Fibroblast of villous mesenchyme (primary cell): ENCODE results near the gene GRIA1. TPM values are rescaled to one million over a fixed set of nuclear protein-coding genes. Genes with fewer than 3 reads are reported as not detected.
A peak's percentile ranks its signal among the peaks of the same experiment; 100 is the strongest.

Experiments
- DNase-seq: peaks from one replicate; pipeline ENCODE4 v3.0.0-alpha.2; 2010; ENCODE audit warnings: low read depth
- H3K4me3 ChIP-seq: 2 replicates; pipeline ENCODE4 v1.5.1; 2011; ENCODE audit warnings: low read depth, mild to moderate bottlenecking, low read length
- CTCF ChIP-seq: IDR thresholded peaks from 2 replicates; pipeline ENCODE4 v1.5.1; 2012; ENCODE audit warnings: low read depth, mild to moderate bottlenecking, low read length; ENCODE audit not compliant: insufficient read depth
- total RNA-seq: library from RNA; depleted of rRNA; stranded (reverse); fragments of >200 nt; gene quantifications from 2 replicates; pipeline ENCODE4 v1.2.3, GENCODE V29; 2012

The GRIA1 gene
- total RNA-seq, 1 donor = 22.5 TPM

DNA sequence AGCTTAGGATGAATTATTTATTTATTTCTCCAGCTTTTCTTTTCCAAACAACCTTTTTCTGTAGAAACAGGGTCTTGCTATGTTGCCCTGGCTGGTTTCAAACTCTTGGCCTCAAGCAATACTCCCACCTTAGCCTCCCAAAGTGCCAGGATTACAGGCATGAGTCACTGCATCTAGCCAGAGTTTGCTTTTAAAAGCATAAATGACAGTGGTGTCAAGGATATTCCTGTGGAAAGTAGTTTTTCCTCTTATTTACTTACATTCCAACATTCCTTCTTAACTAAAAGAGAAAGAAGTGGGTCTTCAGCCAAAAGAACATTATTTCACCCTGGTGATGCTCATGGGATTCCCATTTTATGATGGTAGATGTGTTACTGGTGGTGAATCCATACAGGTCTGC is 62.4 kb downstream of the GRIA1 start:
- no peak overlapping the region for H3K4me3 ChIP-seq
- TF ChIP-seq CTCF = no peak
- peak; percentile 42 for DNase-seq

DNA sequence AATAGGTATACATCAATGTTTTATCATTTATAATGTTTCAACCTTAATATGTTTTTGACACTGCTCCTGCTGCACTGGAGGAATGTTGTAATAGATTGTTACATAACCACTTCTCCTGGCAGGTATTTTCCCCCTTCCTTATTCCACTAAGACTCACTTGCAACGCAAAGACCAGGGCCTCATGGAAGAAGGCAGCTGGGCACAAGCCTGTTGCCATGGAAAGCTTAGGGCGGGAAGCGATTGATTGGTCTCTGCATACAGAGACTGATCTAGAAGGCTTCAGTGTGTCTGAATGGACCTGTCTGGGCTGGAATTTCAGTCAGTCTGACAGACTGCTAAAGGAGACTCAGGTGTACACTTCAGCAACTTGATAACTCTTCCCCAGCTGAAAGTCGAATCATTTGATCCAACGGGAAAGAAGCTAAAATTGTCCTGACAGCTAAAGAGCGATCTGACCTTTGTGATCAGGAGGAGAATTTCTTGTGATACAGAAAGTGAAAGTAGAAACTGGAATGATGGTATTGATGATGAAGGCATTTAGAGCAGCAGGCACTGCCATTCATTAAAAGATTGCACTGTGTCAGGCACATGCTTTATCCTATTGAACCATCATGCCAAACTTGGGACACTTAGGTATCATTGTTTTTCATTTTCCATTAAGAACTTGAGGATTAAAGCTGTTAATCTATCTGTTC is 65.1 kb downstream of the GRIA1 start:
- DNase-seq = no peak

DNA sequence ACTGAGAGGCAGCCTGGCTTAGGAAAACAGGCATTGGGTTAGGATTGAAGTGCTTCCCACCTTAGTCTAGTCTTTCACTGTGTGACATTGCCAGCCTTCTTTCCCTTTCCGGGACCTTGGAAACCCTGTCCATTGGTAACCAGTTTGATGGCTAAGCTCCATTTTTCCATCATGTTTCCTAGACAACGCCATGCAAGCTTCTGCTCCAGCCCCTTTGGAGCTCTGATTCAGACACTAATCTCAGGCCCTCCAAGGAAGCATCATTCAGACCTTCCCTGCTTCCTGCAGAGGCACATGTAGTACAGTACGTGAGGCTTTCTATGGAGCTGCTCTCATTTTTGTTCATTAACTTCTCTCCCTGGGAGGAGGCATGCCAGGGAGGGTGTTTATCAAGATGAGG is 68.5 kb downstream of the GRIA1 start:
- H3K4me3 ChIP-seq = no peak overlapping the region
- no peak for TF ChIP-seq CTCF
- DNase-seq = no peak

More for the DNA sequence above, 65.1 kb downstream of the GRIA1 start:
- H3K4me3 ChIP-seq = no peak overlapping the region
- no peak for TF ChIP-seq CTCF

GRCh38 chr5:153559926-153560325 is 69.5 kb downstream of the GRIA1 start:
- H3K4me3 ChIP-seq = no peak overlapping the region
- no peak for TF ChIP-seq CTCF
- DNase-seq = no peak

GRCh38 chr5:153562189-153562588 is 71.7 kb downstream of the GRIA1 start:
- no peak for TF ChIP-seq CTCF
- no peak overlapping the region for H3K4me3 ChIP-seq
- DNase-seq = peak; percentile 48

DNA sequence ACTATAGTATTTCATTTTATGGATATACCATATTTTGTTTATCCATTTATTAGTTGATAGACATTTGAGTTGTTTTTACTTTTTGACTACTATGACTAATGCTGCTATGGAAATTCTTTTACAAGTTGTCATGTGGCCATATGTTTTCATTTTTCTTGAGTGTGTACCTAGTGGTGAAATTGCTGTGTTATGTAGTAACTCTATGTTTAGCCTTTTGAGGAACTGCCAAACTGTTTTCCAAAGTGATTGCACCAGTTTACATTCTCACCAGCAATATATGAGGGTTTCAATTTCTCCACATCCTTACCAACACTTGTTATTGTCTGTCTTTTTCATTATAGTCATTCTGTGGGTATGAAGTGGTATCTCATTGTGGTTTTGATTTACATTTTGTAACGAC is 75.4 kb downstream of the GRIA1 start:
- no peak for TF ChIP-seq CTCF
- peak; percentile 87 for DNase-seq
- no peak overlapping the region for H3K4me3 ChIP-seq

DNA sequence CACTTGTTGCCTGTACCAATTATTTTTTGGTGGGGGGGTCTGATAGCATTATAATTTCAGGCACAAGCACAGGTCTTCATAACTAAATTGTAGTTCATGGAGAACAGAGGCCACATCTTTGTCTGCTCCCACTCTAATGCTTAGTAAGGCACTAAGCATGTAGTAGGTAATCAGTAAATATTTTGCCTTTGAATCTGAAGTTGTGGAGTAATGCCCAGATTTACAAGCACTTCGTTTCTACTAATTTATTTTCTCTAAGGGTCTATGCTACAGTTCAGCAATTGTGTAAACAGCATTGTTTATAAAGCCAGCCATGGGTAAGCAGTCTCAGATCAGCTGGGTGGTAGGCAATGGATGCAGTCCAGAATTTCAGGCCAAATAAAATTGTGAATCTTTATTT is 78.6 kb downstream of the GRIA1 start:
- DNase-seq = no peak

More for the DNA sequence above, 78.6 kb downstream of the GRIA1 start:
- TF ChIP-seq CTCF = no peak
- no peak overlapping the region for H3K4me3 ChIP-seq
